ENCODE results near the gene IL4I1.
A peak's percentile ranks its signal among the peaks of the same experiment; 100 is the strongest.

IL4I1 gene

GRCh38 chr19:49877020-49877878 is 19.4 kb downstream of the IL4I1 start, which contains the start of the genes AKT1S1 and TBC1D17:
TSS of gene AKT1S1 (minus strand) at chr19:49877355. CDS start at chr19:49873295, 4,060 bp downstream.
TSS of gene TBC1D17 (plus strand) at chr19:49877702. CDS start at chr19:49877724, 22 bp downstream.
- DNase-seq, result peak; percentile 97 to 98

DNA sequence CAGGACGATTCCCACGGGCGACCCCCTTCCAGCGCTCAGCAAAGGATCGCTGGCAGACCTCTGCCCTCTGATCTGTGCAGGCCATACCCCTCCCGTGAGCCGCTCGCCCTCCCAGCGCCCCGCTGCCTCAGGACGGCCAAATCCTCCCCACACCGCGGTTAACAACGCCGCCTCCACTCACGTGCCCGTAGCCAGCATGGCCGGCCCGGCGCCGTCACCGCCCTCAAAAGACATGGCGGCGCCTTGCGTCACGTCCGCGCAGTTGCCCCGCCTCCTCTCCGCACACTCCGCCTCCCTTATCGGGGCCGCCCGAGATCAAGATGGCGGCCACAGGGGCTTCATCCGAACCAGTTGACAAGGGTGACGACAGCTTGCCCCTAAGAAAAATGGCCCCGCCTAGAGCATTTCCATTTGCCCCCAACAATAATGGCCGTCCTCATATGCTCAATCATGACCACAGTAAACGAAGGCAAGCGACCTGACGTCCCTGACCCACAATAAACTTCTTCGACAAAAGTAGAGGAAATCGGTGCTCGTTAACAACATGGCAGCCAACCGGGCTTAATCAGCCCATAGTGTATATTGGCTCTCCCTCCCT is 20.2 kb downstream of the IL4I1 start:
- peak; percentile 97 to 98 for DNase-seq

GRCh38 chr19:49875857-49876421 is 20.7 kb downstream of the IL4I1 start:
- DNase-seq, result peak; percentile 58 to 63

DNA sequence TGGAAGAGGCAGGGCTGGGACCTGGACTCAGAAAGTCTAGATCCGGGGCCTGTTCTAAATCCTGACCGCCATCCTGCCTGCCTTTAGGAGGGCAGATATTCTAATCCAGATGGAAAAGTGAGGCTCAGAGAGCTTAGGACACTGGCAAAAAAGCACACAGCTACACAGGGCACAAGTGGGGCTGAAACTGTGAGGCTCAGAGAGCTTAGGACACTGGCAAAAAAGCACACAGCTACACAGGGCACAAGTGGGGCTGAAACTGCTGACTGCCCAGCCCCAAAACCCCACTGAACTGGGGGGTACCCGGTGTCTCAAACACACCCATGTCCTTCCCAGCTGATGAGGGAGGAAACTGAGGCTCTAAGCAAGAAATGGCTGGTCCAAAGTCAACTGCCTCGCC is 21.5 kb downstream of the IL4I1 start:
- no peak for DNase-seq

- no peak for DNase-seq
Measured at GRCh38 chr19:49874503-49875157, 22.1 kb downstream of the IL4I1 start.

DNA sequence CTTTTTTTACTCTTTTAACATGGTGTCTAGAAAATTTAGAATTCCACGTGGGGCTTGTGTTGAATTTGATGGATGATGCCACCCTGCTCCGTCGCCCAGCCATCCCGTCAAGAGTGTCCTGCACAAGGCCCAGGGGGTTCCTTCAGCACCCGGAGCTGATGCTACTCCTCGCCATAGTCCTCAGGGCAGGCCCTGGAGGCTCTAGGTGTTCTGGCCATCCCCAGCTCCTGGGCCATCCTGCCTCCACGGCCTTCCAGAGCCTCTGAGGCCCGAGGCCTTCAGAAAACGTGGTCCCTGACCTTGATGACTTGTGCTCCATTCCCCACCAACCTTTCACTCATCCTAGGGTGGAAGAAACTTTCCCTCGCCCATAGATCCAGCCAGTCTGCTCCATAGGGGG is 22.9 kb downstream of the IL4I1 start:
- no peak for DNase-seq

- no peak for DNase-seq
Measured at GRCh38 chr19:49873129-49873521, 23.6 kb downstream of the IL4I1 start.

DNA sequence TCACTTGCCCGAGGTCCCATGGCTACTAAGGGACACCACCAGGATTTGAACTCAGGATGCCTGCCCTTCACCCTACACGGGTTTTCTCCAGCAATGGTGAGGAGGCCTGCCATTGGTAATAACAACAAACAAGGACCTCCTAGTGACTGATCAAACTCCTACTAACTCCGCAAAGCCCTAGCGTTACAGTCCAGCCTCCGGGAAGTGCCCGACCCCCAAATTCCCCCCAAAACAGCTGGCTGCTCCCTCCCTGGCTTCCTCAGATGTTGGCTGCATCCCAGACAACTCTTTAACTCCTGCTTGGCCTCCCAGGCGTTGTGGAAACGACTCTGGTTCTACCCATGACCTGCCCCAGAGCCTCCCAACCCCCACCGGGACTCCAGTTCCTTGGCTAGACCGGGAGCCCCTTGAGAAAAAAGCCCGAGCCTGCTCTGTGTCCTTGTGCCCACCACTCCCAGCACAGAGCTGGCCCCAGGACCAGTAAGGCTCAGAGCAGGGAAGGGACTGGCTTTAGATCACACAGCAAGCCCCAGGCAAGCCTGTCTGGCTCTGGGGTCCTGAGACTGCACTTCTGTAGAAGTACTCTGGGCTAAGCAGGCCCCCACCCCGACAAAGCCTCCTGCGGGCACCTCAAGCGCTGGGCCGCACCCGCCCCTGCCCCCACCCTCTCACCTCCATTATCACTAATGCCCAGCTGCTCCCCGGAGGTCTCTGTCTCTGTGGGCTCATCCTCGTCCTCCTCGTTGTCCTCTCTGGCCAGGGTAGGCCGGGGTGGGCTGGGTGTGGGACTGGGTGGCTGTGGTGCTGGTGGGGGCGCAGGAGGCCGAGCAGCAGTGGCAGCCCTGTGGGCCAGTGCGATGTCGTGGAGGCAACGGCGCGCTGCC is 24.2 kb downstream of the IL4I1 start:
- DNase-seq, result no peak

GRCh38 chr19:49871349-49871985 is 25.2 kb downstream of the IL4I1 start:
- no peak for DNase-seq

GRCh38 chr19:49870309-49870901 is 26.3 kb downstream of the IL4I1 start:
- no peak for DNase-seq

- peak; percentile 83 to 86 for DNase-seq
Measured at GRCh38 chr19:49869484-49870308, 27.0 kb downstream of the IL4I1 start.

GRCh38 chr19:49869009-49869483 is 27.6 kb downstream of the IL4I1 start:
- no peak for DNase-seq

- peak; percentile 84 to 86 for DNase-seq
Measured at GRCh38 chr19:49866933-49867782, 29.5 kb downstream of the IL4I1 start, which contains the start of gene PNKP. TSS of gene PNKP (minus strand) at chr19:49867576. CDS start at chr19:49867204, 372 bp downstream.

- DNase-seq, result no peak
Measured at GRCh38 chr19:49864890-49865289, 31.8 kb downstream of the IL4I1 start.

- DNase-seq, result no peak
Measured at GRCh38 chr19:49863935-49864320, 32.8 kb downstream of the IL4I1 start.

GRCh38 chr19:49863254-49863934 is 33.3 kb downstream of the IL4I1 start:
- no peak for DNase-seq

DNA sequence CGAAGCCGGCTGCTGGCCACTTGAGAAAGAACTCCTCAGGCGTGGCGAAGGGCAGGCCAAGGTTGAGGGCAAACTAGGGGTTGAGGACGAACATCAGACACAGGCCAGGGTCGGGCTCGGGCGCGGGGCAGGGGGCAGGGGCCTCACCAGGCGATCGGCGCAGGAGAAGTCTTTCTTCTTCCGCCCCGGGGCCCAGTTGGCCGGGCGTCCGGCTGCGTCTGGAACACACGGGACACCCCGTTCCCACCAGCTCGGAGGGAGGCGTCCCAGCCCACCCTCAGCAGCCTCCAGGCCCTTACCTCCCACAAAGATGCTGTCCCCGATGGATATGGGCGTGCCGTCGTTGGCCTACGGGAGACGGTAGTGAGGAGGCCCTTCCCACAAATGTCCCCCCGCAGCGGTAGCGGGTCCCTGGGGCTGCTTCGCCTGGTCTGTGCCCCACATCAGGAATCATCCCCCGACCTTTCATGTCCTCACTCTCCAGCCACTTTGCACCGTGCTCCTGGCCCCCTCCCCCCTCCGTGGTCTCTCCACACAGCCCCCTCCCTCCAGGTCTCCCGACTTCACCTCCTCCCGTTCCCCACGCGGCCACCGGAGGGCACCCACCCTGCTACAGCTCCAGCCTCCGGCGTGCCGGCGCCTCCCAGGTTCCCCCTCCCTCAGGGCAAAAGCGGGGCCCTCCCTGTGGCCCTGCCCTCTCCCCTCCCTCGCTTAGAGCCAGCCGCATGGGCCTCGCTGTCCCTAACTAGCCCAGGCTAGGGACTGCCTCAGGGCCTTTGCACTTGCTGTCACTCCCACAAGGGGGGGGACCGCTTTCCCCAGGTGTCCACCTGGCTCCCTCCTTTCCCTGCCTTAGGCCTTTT is 34.1 kb downstream of the IL4I1 start:
- no peak for DNase-seq
